ENCODE measurements around the gene ZNF582.

Gene ZNF582

DNA sequence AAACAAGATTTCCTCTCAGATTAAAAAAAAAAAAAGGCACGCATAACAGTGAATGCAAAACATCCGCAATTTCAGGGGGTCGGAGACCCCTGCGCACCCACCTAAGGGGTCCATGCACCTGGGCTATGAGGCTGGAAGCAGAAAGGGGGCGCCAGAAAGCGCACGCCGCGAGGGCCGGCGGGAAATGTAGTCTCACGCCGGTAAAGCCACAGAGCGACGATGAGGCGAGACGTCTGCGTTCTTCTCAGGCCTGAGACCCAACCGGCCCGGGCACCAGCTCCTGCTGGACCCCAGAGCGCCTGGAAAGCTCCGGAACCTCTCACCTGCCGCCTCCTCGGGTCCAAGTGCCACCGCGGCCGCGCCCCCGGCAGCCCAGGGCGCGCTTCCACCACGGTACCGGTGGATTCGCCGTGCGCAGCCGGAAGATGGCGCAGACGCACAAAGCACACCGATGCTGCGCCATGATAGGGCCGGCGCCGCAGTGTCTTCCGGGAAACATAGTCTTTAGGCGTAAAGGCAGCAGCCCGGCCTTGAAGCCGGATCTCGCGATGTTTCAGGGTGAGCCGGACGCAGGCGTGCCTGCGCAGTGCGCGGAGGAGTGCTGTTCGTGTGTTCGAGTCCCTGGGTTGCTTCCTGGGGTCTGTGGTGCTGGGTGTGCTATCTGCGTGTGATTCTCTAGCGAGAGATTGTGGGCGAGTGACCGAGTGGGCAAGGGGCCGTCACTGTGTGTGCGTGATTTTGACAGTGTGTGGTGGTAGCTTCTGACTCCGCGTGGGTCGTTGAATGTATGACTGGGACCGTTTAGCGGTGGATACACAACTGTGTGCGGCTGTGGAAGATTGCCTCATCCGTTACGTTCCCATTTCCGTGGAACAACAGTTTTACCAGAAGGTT lies at the start of gene ZNF582:
ZNF582 (minus strand) TSS at position 416 of the 894 bp plus-strand sequence. CDS start 1,782 bp downstream, outside the sequence.
- H3K27me3 ChIP-seq (ENCODE audit: insufficient read depth, low read length), result no peaks in the 10 kb centered on the region
- peak within 1 kb of the TSS; percentile 65 for H3K27ac ChIP-seq (ENCODE audit: low read depth, low read length)
- H3K4me3 ChIP-seq (ENCODE audit: low read depth, low read length), result peak within 1 kb of the TSS; percentile 79
- peak within 1 kb of the TSS; percentile 67 for H2AFZ ChIP-seq (ENCODE audit: low read length, unreplicated experiment)
- H3K4me1 ChIP-seq (ENCODE audit: control insufficient read depth, insufficient read depth, low read length, unreplicated experiment), result no peaks in the 10 kb centered on the region
- peaks cover 11% of the 10 kb centered on the region; the same call in 1 of the 2 replicates for H3K36me3 ChIP-seq (ENCODE audit: insufficient read depth, low read length)
- H3K79me2 ChIP-seq (ENCODE audit: control insufficient read depth, insufficient read depth, low read length, unreplicated experiment), result no peaks in the 10 kb centered on the region

DNA sequence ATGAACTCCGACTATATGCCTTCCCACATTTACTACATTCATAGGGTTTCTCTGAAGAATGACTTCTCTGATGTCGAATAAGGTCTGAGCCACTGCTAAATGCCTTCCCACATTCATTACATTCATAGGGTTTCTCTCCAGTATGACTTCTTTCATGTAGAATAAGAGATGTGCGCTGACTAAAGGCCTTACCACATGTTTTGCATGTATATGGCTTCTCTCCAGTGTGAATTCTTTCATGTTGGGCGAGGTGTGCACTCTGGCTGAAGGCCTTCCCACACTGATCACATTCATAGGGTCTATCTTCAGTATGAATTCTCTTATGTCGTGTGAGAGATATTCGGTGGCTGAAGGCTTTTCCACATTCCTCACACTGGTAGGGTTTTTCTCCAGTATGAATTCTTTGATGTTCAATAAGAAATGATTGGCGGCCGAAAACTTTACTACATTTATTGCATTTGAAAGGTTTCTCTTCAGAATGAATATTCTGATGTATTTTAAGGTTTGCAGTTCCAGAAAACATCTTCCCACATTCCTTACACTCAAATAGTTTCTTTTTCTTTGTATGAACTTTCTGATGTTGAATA lies 48.0 kb upstream of the ZNF582 start:
- peaks cover 25% of the 10 kb centered on the region for H3K36me3 ChIP-seq (ENCODE audit: insufficient read depth, low read length)
- H3K4me3 ChIP-seq (ENCODE audit: low read depth, low read length), result no peak overlapping the region
- no peaks in the 10 kb centered on the region for H3K27me3 ChIP-seq (ENCODE audit: insufficient read depth, low read length)
- H3K4me1 ChIP-seq (ENCODE audit: control insufficient read depth, insufficient read depth, low read length, unreplicated experiment), result no peaks in the 10 kb centered on the region
- no peak overlapping the region for H2AFZ ChIP-seq (ENCODE audit: low read length, unreplicated experiment)
- H3K79me2 ChIP-seq (ENCODE audit: control insufficient read depth, insufficient read depth, low read length, unreplicated experiment), result no peaks in the 10 kb centered on the region
- no peak overlapping the region for H3K27ac ChIP-seq (ENCODE audit: low read depth, low read length)

DNA sequence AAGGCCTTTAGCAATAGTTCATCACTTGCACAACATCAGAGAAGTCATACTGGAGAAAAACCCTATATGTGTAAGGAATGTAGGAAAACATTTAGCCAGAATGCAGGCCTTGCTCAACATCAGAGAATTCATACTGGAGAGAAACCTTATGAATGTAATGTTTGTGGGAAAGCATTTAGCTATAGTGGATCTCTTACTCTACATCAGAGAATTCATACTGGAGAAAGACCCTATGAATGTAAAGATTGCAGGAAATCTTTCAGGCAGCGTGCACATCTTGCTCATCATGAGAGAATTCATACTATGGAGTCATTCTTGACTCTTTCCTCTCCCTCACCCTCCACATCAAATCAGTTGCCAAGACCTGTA lies 30.6 kb upstream of the ZNF582 start:
- Histone ChIP-seq H2AFZ (ENCODE audit: low read length, unreplicated experiment) (no peak overlapping the region), H3K79me2 (ENCODE audit: control insufficient read depth, insufficient read depth, low read length, unreplicated experiment) (no peaks in the 10 kb centered on the region), H3K27ac (ENCODE audit: low read depth, low read length) (no peak overlapping the region), H3K27me3 (ENCODE audit: insufficient read depth, low read length) (no peaks in the 10 kb centered on the region), H3K4me1 (ENCODE audit: control insufficient read depth, insufficient read depth, low read length, unreplicated experiment) (no peaks in the 10 kb centered on the region), H3K4me3 (ENCODE audit: low read depth, low read length) (no peak overlapping the region), H3K36me3 (ENCODE audit: insufficient read depth, low read length) (peaks cover 36% of the 10 kb centered on the region)

DNA sequence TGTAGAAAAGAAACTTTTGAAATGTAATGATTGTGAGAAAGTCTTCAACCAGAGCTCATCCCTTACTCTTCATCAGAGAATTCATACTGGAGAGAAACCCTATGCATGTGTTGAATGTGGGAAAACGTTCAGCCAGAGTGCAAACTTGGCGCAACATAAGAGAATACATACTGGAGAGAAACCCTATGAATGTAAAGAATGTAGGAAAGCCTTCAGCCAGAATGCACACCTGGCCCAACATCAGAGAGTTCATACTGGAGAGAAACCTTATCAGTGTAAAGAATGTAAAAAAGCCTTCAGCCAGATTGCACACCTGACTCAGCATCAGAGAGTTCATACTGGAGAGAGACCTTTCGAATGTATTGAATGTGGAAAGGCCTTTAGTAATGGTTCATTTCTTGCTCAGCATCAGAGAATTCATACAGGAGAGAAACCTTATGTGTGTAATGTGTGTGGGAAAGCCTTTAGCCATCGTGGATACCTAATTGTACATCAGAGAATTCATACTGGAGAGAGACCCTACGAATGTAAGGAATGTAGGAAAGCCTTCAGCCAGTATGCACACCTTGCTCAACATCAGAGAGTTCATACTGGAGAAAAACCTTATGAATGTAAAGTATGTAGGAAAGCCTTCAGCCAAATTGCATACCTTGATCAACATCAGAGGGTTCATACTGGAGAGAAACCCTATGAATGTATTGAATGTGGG lies 30.1 kb upstream of the ZNF582 start:
- Histone ChIP-seq H2AFZ (ENCODE audit: low read length, unreplicated experiment) (no peak overlapping the region), H3K4me3 (ENCODE audit: low read depth, low read length) (no peak overlapping the region), H3K36me3 (ENCODE audit: insufficient read depth, low read length) (peaks cover 41% of the 10 kb centered on the region), H3K79me2 (ENCODE audit: control insufficient read depth, insufficient read depth, low read length, unreplicated experiment) (no peaks in the 10 kb centered on the region), H3K27ac (ENCODE audit: low read depth, low read length) (no peak overlapping the region), H3K4me1 (ENCODE audit: control insufficient read depth, insufficient read depth, low read length, unreplicated experiment) (no peaks in the 10 kb centered on the region), H3K27me3 (ENCODE audit: insufficient read depth, low read length) (no peaks in the 10 kb centered on the region)

DNA sequence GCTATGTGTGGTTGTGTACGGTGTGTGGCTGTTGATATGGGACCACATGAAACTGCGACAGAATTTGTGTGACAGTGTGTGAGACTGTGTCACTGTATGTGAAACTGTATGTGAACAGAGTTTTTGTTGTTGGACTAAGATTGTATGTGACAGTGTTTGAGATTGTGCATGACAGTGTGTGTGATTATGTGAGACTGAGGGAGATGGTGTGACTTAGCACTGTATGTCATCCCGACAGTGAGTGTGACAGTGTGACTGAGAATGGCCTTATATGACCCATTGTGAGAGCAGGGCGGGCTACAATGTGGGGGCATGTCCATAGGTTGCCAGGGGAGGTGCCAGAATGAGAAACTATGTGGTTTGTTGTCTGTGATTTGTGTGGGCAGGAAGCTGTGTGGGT lies 11.7 kb upstream of the ZNF582 start:
- no peaks in the 10 kb centered on the region for H3K27me3 ChIP-seq (ENCODE audit: insufficient read depth, low read length)
- H3K79me2 ChIP-seq (ENCODE audit: control insufficient read depth, insufficient read depth, low read length, unreplicated experiment), result peaks cover 13% of the 10 kb centered on the region
- H3K27ac ChIP-seq (ENCODE audit: low read depth, low read length), result no peak overlapping the region
- peak overlapping the region; percentile 87 for H3K4me3 ChIP-seq (ENCODE audit: low read depth, low read length)
- H3K4me1 ChIP-seq (ENCODE audit: control insufficient read depth, insufficient read depth, low read length, unreplicated experiment), result no peaks in the 10 kb centered on the region
- H3K36me3 ChIP-seq (ENCODE audit: insufficient read depth, low read length), result peaks cover 31% of the 10 kb centered on the region
- peak overlapping the region; percentile 92 for H2AFZ ChIP-seq (ENCODE audit: low read length, unreplicated experiment)

DNA sequence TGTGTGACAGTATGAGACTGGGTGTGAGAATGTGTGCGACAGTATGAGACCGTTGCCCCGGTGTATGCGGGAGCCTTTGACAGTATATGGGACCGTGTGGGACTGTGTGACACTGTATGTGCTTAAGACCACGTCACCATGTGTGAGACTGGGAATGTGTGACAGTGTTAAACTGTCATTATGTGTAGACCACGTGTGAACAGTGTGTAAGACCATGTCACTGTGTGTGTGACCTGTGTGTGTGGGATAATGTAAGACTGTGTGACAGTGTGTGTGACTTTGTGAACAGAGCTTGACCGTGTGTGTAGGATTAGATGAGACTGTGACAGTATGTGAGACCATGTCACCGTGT lies 11.3 kb upstream of the ZNF582 start:
- Histone ChIP-seq H3K79me2 (ENCODE audit: control insufficient read depth, insufficient read depth, low read length, unreplicated experiment) (peaks cover 13% of the 10 kb centered on the region), H3K27ac (ENCODE audit: low read depth, low read length) (no peak overlapping the region), H2AFZ (ENCODE audit: low read length, unreplicated experiment) (peak overlapping the region; percentile 92), H3K4me1 (ENCODE audit: control insufficient read depth, insufficient read depth, low read length, unreplicated experiment) (no peaks in the 10 kb centered on the region), H3K4me3 (ENCODE audit: low read depth, low read length) (peak overlapping the region; percentile 87), H3K27me3 (ENCODE audit: insufficient read depth, low read length) (no peaks in the 10 kb centered on the region), H3K36me3 (ENCODE audit: insufficient read depth, low read length) (peaks cover 31% of the 10 kb centered on the region)

DNA sequence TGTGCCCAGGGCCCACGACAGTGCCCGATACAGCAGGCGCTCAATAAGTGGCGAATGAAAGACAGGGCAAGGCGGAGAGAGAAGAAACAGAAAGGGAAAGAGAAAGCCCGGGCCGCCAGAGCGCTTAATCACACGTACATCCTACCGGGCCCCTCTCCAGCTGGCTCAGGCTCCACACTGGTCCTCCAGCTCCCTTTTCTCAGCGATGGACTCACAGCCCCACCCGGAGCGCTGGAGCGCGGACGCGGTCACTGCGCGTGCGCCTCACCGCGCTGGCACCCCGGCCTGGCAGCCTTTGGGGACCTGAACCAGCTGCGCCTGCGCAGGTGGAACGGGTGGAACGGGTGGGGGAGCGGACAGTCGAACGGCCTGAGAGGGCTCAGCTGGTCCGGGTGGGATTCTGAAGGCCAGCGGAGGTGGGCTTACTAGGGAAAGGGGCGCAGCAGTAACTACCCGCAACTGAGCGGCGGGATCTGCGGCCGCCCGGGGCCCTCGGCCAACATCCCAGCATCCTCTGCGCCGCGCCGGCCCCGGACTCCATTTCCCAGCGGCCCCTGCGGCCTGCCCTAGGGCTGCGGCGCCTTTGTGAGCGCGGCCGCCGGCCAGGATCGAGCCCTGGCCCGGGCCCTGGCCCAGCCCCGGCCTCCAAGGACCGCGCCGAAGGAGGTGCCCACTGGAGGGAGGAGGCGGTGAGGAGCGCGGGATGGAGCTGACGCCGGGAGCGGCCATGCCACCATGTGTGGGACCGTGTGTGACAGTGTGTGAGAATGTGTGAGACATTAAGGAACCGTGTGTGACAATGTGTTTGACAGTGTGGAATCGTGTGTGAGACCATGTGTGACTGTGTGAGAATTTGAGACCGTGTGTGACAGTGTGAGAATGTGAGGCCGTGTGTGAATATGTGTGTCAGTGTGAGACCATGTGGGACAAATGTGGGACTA lies 10.7 kb upstream of the ZNF582 start, which contains the start of gene ZNF583:
ZNF583 (plus strand) TSS at position 569 of the 941 bp plus-strand sequence. CDS start 2,783 bp downstream, outside the sequence.
- Histone ChIP-seq H3K27ac (ENCODE audit: low read depth, low read length) (peak within 1 kb of the TSS; percentile 85), H3K79me2 (ENCODE audit: control insufficient read depth, insufficient read depth, low read length, unreplicated experiment) (peaks cover 13% of the 10 kb centered on the region), H2AFZ (ENCODE audit: low read length, unreplicated experiment) (peak within 1 kb of the TSS; percentile 92), H3K4me3 (ENCODE audit: low read depth, low read length) (peak within 1 kb of the TSS; percentile 87), H3K36me3 (ENCODE audit: insufficient read depth, low read length) (peaks cover 31% of the 10 kb centered on the region), H3K27me3 (ENCODE audit: insufficient read depth, low read length) (no peaks in the 10 kb centered on the region), H3K4me1 (ENCODE audit: control insufficient read depth, insufficient read depth, low read length, unreplicated experiment) (no peaks in the 10 kb centered on the region)

DNA sequence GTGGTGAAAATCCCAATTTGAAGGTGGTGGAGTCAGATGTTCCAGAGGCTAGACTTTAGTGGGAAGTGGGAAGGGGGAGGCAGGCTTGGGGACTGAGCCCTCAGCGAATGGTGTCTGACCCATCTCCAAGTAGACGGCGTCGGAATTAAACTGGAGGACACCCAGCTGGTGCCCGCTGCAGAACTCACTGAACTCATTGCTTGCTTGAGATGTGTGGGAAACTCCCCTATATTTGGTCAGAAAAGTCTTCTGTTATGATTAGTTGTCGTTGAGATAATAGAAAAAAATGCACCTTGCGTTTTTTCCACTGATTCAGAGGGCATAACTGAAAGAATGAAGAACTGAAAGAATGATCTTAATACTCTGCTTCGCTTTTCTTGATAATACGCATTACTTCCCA lies 9.9 kb upstream of the ZNF582 start:
- peaks cover 13% of the 10 kb centered on the region for H3K79me2 ChIP-seq (ENCODE audit: control insufficient read depth, insufficient read depth, low read length, unreplicated experiment)
- H3K36me3 ChIP-seq (ENCODE audit: insufficient read depth, low read length), result peaks cover 30% of the 10 kb centered on the region
- H3K4me1 ChIP-seq (ENCODE audit: control insufficient read depth, insufficient read depth, low read length, unreplicated experiment), result no peaks in the 10 kb centered on the region
- peak overlapping the region; percentile 87 for H3K4me3 ChIP-seq (ENCODE audit: low read depth, low read length)
- no peaks in the 10 kb centered on the region for H3K27me3 ChIP-seq (ENCODE audit: insufficient read depth, low read length)
- H3K27ac ChIP-seq (ENCODE audit: low read depth, low read length), result peak overlapping the region; percentile 85
- H2AFZ ChIP-seq (ENCODE audit: low read length, unreplicated experiment), result peak overlapping the region; percentile 73

DNA sequence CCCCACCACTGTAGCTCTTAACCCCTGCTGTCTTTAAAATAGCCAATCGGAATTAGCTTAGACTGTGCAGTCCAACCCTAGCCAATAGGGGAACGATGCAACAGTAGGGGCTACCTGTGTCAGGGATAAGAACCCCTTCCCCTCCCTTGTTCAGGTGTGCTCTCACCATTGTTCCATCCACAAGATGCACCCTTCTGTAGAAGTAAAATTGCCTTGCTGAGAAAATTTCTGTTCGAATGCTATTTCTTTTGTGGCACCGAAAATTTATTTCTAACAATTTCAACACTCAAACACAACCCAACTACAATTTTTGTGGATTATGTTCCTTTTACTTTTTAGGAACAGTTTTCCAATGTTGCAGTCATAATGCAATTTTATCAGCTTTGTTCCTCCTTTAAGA lies 7.2 kb upstream of the ZNF582 start:
- H3K4me3 ChIP-seq (ENCODE audit: low read depth, low read length), result no peak overlapping the region
- H3K36me3 ChIP-seq (ENCODE audit: insufficient read depth, low read length), result peaks cover 24% of the 10 kb centered on the region
- H3K27ac ChIP-seq (ENCODE audit: low read depth, low read length), result no peak overlapping the region
- H3K27me3 ChIP-seq (ENCODE audit: insufficient read depth, low read length), result no peaks in the 10 kb centered on the region
- no peak overlapping the region for H2AFZ ChIP-seq (ENCODE audit: low read length, unreplicated experiment)
- H3K79me2 ChIP-seq (ENCODE audit: control insufficient read depth, insufficient read depth, low read length, unreplicated experiment), result peaks cover 13% of the 10 kb centered on the region
- H3K4me1 ChIP-seq (ENCODE audit: control insufficient read depth, insufficient read depth, low read length, unreplicated experiment), result no peaks in the 10 kb centered on the region

DNA sequence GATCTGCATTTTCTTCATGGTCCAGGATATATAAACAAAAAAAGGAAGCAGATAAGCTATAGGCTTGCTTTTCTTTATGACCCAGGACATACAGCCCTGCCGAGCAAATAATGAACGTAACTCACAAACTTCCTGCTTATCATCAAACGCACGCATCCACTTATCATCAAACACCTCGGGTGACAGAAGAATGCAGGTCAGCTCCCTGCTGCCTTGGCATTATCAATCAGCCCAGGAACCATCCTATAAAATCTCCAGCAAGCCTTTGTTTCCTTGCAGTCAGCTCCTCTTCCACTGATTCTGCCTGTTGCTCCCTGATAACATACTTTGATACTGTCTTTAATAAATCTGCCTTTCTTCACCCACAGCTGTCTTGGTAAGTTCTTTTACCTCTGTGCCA lies 5.5 kb upstream of the ZNF582 start:
- H3K27ac ChIP-seq (ENCODE audit: low read depth, low read length), result no peak overlapping the region
- no peaks in the 10 kb centered on the region for H3K4me1 ChIP-seq (ENCODE audit: control insufficient read depth, insufficient read depth, low read length, unreplicated experiment)
- no peak overlapping the region for H2AFZ ChIP-seq (ENCODE audit: low read length, unreplicated experiment)
- H3K36me3 ChIP-seq (ENCODE audit: insufficient read depth, low read length), result peaks cover 24% of the 10 kb centered on the region
- no peak overlapping the region for H3K4me3 ChIP-seq (ENCODE audit: low read depth, low read length)
- H3K79me2 ChIP-seq (ENCODE audit: control insufficient read depth, insufficient read depth, low read length, unreplicated experiment), result no peaks in the 10 kb centered on the region
- no peaks in the 10 kb centered on the region for H3K27me3 ChIP-seq (ENCODE audit: insufficient read depth, low read length)
